Testis (tissue), 3 donors: ENCODE measurements around the gene PAK1. TPM values are rescaled to one million over a fixed set of nuclear protein-coding genes. Genes with fewer than 3 reads are reported as not detected.

Experiments used
- DNase-seq: peaks from one replicate; pipeline ENCODE4 v3.0.0-alpha.2; 2019
- H3K27ac ChIP-seq, 2 donors: fragments of 200-600 bp; sonication (generic); one replicate each; pipeline ENCODE4 v1.5.1; 2019
- H3K27me3 ChIP-seq: fragments of 200-600 bp; sonication (generic); one replicate; pipeline ENCODE4 v1.5.1; 2019
- H3K36me3 ChIP-seq: fragments of 200-600 bp; sonication (generic); one replicate; pipeline ENCODE4 v1.5.1; 2017; ENCODE audit warnings: low read depth; ENCODE audit errors: missing control alignments
- H3K4me1 ChIP-seq: fragments of 200-600 bp; sonication (generic); one replicate; pipeline ENCODE4 v1.5.1; 2019
- H3K4me3 ChIP-seq, 2 donors: fragments of 200-600 bp; sonication (generic); one replicate each; pipeline ENCODE4 v1.5.1; 2017 to 2019
- H3K9me3 ChIP-seq: fragments of 200-600 bp; sonication (generic); one replicate; pipeline ENCODE4 v1.5.1; 2017
- CTCF ChIP-seq, 3 experiments: fragments of 450-650 bp in 2 of 3; fragments of 200-600 bp in 1 of 3; sonication (generic) in 1 of 3; IDR thresholded peaks; one replicate each; pipeline ENCODE4 v1.5.1; 2016 to 2019; ENCODE audit warnings: antibody characterized with exemption in 3 of 3, mild to moderate bottlenecking in 2 of 3, moderate library complexity in 1 of 3
- POLR2A ChIP-seq: fragments of 450-650 bp; IDR thresholded peaks from one replicate; pipeline ENCODE4 v1.6.1; 2017; ENCODE audit warnings: antibody characterized with exemption, mild to moderate bottlenecking, moderate library complexity
- WGBS, 2 donors: methylation state at CpG; one replicate each; pipeline ENCODE4 v1.1.5; 2018; 5-methylcytosine and 5-hydroxymethylcytosine counted together
- intact Hi-C: fragments of 100-400 bp; cut with DNase I; formaldehyde crosslinking; loops from one replicate; pipeline ENCODE4 v1.15.1; 2023; ENCODE audit warnings: low total_unique reads
- polyA plus RNA-seq: library from polyadenylated mRNA; stranded (reverse); fragments of 350-450 nt; fragmentation: Illumina TruSeq; extraction: RNeasy Lipid Tissue Mini Kit (QIAGEN cat#74804); gene quantifications from one replicate; pipeline ENCODE4 v1.2.3, GENCODE V29; 2014; ENCODE audit warnings: low read depth, low replicate concordance; ENCODE audit not compliant: insufficient read depth
- total RNA-seq, 2 donors: library from RNA; depleted of rRNA; stranded (reverse); fragments of >200 nt; gene quantifications; one replicate each; pipeline ENCODE4 v1.2.3, GENCODE V29; 2016

Gene PAK1
- total and polyA plus RNA-seq, 3 donors from 2014 or later, result 60.1 to 80.9 (median 63.2) TPM

- intact Hi-C loops, result no loop called here
- TF ChIP-seq POLR2A (no peak), CTCF (IDR thresholded peaks at IDR 0.05) (no peak)
- no peaks in the 10 kb centered on the region for H3K36me3 ChIP-seq
- no peak for DNase-seq
- H3K27ac ChIP-seq, result no peak overlapping the region
- no peaks in the 10 kb centered on the region for H3K9me3 ChIP-seq
- WGBS, 2 donors, result 21 to 39% methylated on average over 4 of the region's 4 CpGs
- H3K4me1 ChIP-seq, result no peaks in the 10 kb centered on the region
- H3K27me3 ChIP-seq, result no peaks in the 10 kb centered on the region
- H3K4me3 ChIP-seq, result no peak overlapping the region
These were observed 18.8 kb downstream of the PAK1 start for GRCh38 chr11:77454867-77455655.

GRCh38 chr11:77450227-77450626, 23.7 kb downstream of the PAK1 start:
- no peak overlapping the region for H3K27ac ChIP-seq
- no peak overlapping the region for H3K4me3 ChIP-seq
- H3K36me3 ChIP-seq, result no peaks in the 10 kb centered on the region
- 90 to 92% methylated on average over 1 of the region's 1 CpG for WGBS, 2 donors
- no peaks in the 10 kb centered on the region for H3K4me1 ChIP-seq
- intact Hi-C loops, result no loop called here
- no peak for TF ChIP-seq CTCF (IDR thresholded peaks at IDR 0.05)
- TF ChIP-seq POLR2A, result no peak
- DNase-seq, result no peak
- H3K9me3 ChIP-seq, result no peaks in the 10 kb centered on the region
- no peaks in the 10 kb centered on the region for H3K27me3 ChIP-seq

GRCh38 chr11:77449784-77450183, 24.1 kb downstream of the PAK1 start:
- Histone ChIP-seq H3K27ac (no peak overlapping the region), H3K9me3 (no peaks in the 10 kb centered on the region), H3K36me3 (no peaks in the 10 kb centered on the region), H3K4me3 (no peak overlapping the region), H3K4me1 (no peaks in the 10 kb centered on the region), H3K27me3 (no peaks in the 10 kb centered on the region)
- no peak for DNase-seq
- intact Hi-C loops, result no loop called here
- TF ChIP-seq CTCF (IDR thresholded peaks at IDR 0.05), result no peak
- TF ChIP-seq POLR2A, result no peak
- WGBS, 2 donors, result 95 to 100% methylated on average over 1 of the region's 1 CpG

- no peaks in the 10 kb centered on the region for H3K27me3 ChIP-seq
- no peaks in the 10 kb centered on the region for H3K4me1 ChIP-seq
- no peak for DNase-seq
- no peaks in the 10 kb centered on the region for H3K36me3 ChIP-seq
- TF ChIP-seq CTCF (IDR thresholded peaks at IDR 0.05), result no peak
- TF ChIP-seq POLR2A, result no peak
- H3K27ac ChIP-seq, result no peak overlapping the region
- intact Hi-C loops, result no loop called here
- H3K9me3 ChIP-seq, result no peaks in the 10 kb centered on the region
- no peak overlapping the region for H3K4me3 ChIP-seq
- WGBS, 2 donors, result 65 to 79% methylated on average over 5 of the region's 5 CpGs
These were observed 24.8 kb downstream of the PAK1 start for GRCh38 chr11:77449060-77449521.

- Histone ChIP-seq H3K27me3 (no peaks in the 10 kb centered on the region), H3K27ac (no peak overlapping the region), H3K9me3 (no peaks in the 10 kb centered on the region), H3K4me3 (no peak overlapping the region), H3K36me3 (no peaks in the 10 kb centered on the region), H3K4me1 (no peaks in the 10 kb centered on the region)
- intact Hi-C loops, result no loop called here
- no peak for DNase-seq
- WGBS, 2 donors, result 90 to 93% methylated on average over 2 of the region's 2 CpGs
- TF ChIP-seq POLR2A (no peak), CTCF (IDR thresholded peaks at IDR 0.05) (no peak)
These were observed 25.6 kb downstream of the PAK1 start for GRCh38 chr11:77448269-77448668.
